GM21529 (cell line): ENCODE results near the gene CBY1.
A peak's percentile ranks its signal among the peaks of the same experiment; 100 is the strongest.

Experiments
- ATAC-seq: cut with Tn5 transposase; IDR thresholded peaks from one replicate; pipeline ENCODE4 v1.9.1; 2021; ENCODE audit not compliant: unreplicated experiment

Gene CBY1

GRCh38 chr22:38649841-38650522 is 6.5 kb upstream of the CBY1 start:
- no peak for ATAC-seq

- ATAC-seq = no peak
These were observed 3.6 kb upstream of the CBY1 start for GRCh38 chr22:38652859-38653258.

GRCh38 chr22:38653741-38654140 is 2.7 kb upstream of the CBY1 start:
- no peak for ATAC-seq

- ATAC-seq = no peak
These were observed 751 bp upstream of the CBY1 start for GRCh38 chr22:38655519-38656255.

- ATAC-seq = peak; percentile 46
These were observed 839 bp downstream of the CBY1 start for GRCh38 chr22:38657045-38657909.

GRCh38 chr22:38674888-38675287 is 18.4 kb downstream of the CBY1 start:
- ATAC-seq = no peak

- no peak for ATAC-seq
These were observed 19.4 kb downstream of the CBY1 start for GRCh38 chr22:38675833-38676232.

GRCh38 chr22:38681582-38682335 is 25.3 kb downstream of the CBY1 start, which contains the start of gene TOMM22:
Gene TOMM22, plus strand, starts transcription at chr22:38681957. Its CDS starts 22 bp downstream, at chr22:38681979.
- peak; percentile 94 for ATAC-seq

- ATAC-seq = no peak
These were observed 28.5 kb downstream of the CBY1 start for GRCh38 chr22:38684895-38685294.

- ATAC-seq = no peak
These were observed 29.3 kb downstream of the CBY1 start for GRCh38 chr22:38685761-38686160.

GRCh38 chr22:38689651-38690050 is 33.2 kb downstream of the CBY1 start:
- ATAC-seq = no peak

- ATAC-seq = no peak
These were observed 37.6 kb downstream of the CBY1 start for GRCh38 chr22:38694049-38694448.

GRCh38 chr22:38694940-38695339 is 38.5 kb downstream of the CBY1 start:
- ATAC-seq = no peak

- no peak for ATAC-seq
These were observed 40.4 kb downstream of the CBY1 start for GRCh38 chr22:38696606-38697424.

GRCh38 chr22:38697425-38698089 is 41.1 kb downstream of the CBY1 start:
- ATAC-seq = no peak

GRCh38 chr22:38698407-38699094 is 42.1 kb downstream of the CBY1 start:
- no peak for ATAC-seq

- no peak for ATAC-seq
These were observed 42.7 kb downstream of the CBY1 start for GRCh38 chr22:38699143-38699542.

GRCh38 chr22:38699784-38700183 is 43.3 kb downstream of the CBY1 start:
- ATAC-seq = no peak

- ATAC-seq = peak; percentile 18
These were observed 43.9 kb downstream of the CBY1 start for GRCh38 chr22:38700270-38700788.
